ENCODE results near the gene LFNG. TPM values are rescaled to one million over a fixed set of nuclear protein-coding genes. Genes with fewer than 3 reads are reported as not detected.
A peak's percentile ranks its signal among the peaks of the same experiment; 100 is the strongest.
"Not testable (repeated sequence)": the region's sequence is repeated elsewhere in the genome, so short reads cannot be mapped to it uniquely, and the experiment has no call there.

Gene LFNG
- total and polyA plus RNA-seq, 2 of the 13 experiments (the other 11 are each of a cell fraction or from before 2014, with no cell fraction given), result 0.44 to 1.5 TPM

- TF ChIP-seq, protein P1, sequence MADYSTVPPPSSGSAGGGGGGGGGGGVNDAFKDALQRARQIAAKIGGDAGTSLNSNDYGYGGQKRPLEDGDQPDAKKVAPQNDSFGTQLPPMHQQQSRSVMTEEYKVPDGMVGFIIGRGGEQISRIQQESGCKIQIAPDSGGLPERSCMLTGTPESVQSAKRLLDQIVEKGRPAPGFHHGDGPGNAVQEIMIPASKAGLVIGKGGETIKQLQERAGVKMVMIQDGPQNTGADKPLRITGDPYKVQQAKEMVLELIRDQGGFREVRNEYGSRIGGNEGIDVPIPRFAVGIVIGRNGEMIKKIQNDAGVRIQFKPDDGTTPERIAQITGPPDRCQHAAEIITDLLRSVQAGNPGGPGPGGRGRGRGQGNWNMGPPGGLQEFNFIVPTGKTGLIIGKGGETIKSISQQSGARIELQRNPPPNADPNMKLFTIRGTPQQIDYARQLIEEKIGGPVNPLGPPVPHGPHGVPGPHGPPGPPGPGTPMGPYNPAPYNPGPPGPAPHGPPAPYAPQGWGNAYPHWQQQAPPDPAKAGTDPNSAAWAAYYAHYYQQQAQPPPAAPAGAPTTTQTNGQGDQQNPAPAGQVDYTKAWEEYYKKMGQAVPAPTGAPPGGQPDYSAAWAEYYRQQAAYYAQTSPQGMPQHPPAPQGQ (CRISPR knock-in tag; IDR thresholded peaks at IDR 0.05; ENCODE audit: borderline replicate concordance), result no peak
- TF ChIP-seq ZNF660 (CRISPR knock-in tag; IDR thresholded peaks at IDR 0.05; ENCODE audit: borderline replicate concordance, low read depth) (no peak), ASH2L (IDR thresholded peaks at IDR 0.05; ENCODE audit: insufficient read length, low read depth, low read length) (peak; percentile 26), ZGPAT (CRISPR knock-in tag; IDR thresholded peaks at IDR 0.05) (no peak), ZFP36 (IDR thresholded peaks at IDR 0.05; ENCODE audit: borderline replicate concordance, low read depth, low read length, partially characterized antibody) (peak; percentile 96), ZNF777 (CRISPR knock-in tag; IDR thresholded peaks at IDR 0.05) (peak; percentile 80), HNRNPLL (IDR thresholded peaks at IDR 0.05; ENCODE audit: low read depth, low read length, poor library complexity, severe bottlenecking) (peak; percentile 66), ZNF614 (CRISPR knock-in tag; IDR thresholded peaks at IDR 0.05; ENCODE audit: borderline replicate concordance) (no peak), ZNF790 (CRISPR knock-in tag; IDR thresholded peaks at IDR 0.05; ENCODE audit: borderline replicate concordance) (peak; percentile 25; the same call in 1 of the 2 replicates), MAZ (IDR thresholded peaks at IDR 0.05; ENCODE audit: borderline replicate concordance, low read depth, low read length) (peak; percentile 64; the same call in 1 of the 2 replicates), MAZ (CRISPR knock-in tag; IDR thresholded peaks at IDR 0.05; ENCODE audit: low read depth) (no peak), KLF12 (CRISPR knock-in tag; IDR thresholded peaks at IDR 0.05; ENCODE audit: borderline replicate concordance) (no peak), MED13 (CRISPR knock-in tag; IDR thresholded peaks at IDR 0.05) (no peak), NR2C2 (CRISPR knock-in tag; IDR thresholded peaks at IDR 0.05; ENCODE audit: borderline replicate concordance) (peak; percentile 9), ZNF703 (CRISPR knock-in tag; IDR thresholded peaks at IDR 0.05; ENCODE audit: borderline replicate concordance) (no peak), XBP1 (CRISPR knock-in tag; IDR thresholded peaks at IDR 0.05) (no peak), RFX5 (IDR thresholded peaks at IDR 0.05; ENCODE audit: low read depth, low read length) (no peak)
- TF ChIP-seq, protein P2, sequence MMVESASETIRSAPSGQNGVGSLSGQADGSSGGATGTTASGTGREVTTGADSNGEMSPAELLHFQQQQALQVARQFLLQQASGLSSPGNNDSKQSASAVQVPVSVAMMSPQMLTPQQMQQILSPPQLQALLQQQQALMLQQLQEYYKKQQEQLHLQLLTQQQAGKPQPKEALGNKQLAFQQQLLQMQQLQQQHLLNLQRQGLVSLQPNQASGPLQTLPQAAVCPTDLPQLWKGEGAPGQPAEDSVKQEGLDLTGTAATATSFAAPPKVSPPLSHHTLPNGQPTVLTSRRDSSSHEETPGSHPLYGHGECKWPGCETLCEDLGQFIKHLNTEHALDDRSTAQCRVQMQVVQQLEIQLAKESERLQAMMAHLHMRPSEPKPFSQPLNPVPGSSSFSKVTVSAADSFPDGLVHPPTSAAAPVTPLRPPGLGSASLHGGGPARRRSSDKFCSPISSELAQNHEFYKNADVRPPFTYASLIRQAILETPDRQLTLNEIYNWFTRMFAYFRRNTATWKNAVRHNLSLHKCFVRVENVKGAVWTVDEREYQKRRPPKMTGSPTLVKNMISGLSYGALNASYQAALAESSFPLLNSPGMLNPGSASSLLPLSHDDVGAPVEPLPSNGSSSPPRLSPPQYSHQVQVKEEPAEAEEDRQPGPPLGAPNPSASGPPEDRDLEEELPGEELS (CRISPR knock-in tag; IDR thresholded peaks at IDR 0.05), result no peak
Measured at GRCh38 chr7:2559283-2559950, 39.8 kb downstream of the LFNG start (continued).

GRCh38 chr7:2563955-2564354 is 44.4 kb downstream of the LFNG start:
- FAIRE-seq; H3K9ac ChIP-seq (ENCODE audit: insufficient read depth, low read depth, low read length); H3K27me3 ChIP-seq (ENCODE audit: control insufficient read depth in 1 of 2, insufficient read depth in 2 of 2, low read length in 2 of 2); BruUV-seq (replicated peaks); ATAC-seq; H3K4me3 ChIP-seq (replicated peaks in 1 of 3; ENCODE audit: insufficient read depth in 1 of 3, low read depth in 2 of 3, low read length in 3 of 3); CTCF ChIA-PET (ENCODE audit: low intra/inter-chr PET ratio, low total read pairs); H3K27ac ChIP-seq (ENCODE audit: extremely low read length, insufficient read depth, low read length); DNase-seq (ENCODE audit: low spot score); H3K36me3 ChIP-seq (replicated peaks in 1 of 2; ENCODE audit: control insufficient read depth in 1 of 2, insufficient read depth in 2 of 2, low read length in 2 of 2); H2AFZ ChIP-seq (ENCODE audit: low read length); H3K79me2 ChIP-seq (ENCODE audit: insufficient read depth, low read length); H3K9me3 ChIP-seq (ENCODE audit: low read length); H3K4me2 ChIP-seq (ENCODE audit: low read depth, low read length); H4K20me1 ChIP-seq (ENCODE audit: insufficient read depth, low read length); POLR2A ChIA-PET: not testable (repeated sequence)
- in situ Hi-C loops (cut with HindIII; ENCODE audit: extremely low pct_ligation_motif_present, low pct_unique_long_range_greater_than_20kb) (loop anchor here (10.0 kb wide), 1 partner anchor 81 kb away; no protein-coding TSS in a partner anchor), intact Hi-C loops (cut with micrococcal nuclease; ENCODE audit: unreplicated experiment) (loop anchor here (10.0 kb wide), 1 partner anchor 89 kb away; the partner anchor contains the start of gene GRIFIN)
- 95% methylated on average over 3 of the region's 3 CpGs for WGBS (ENCODE audit: low lambda C conversion rate)
- H3K4me1 ChIP-seq (ENCODE audit: insufficient read depth, low read length), result peaks cover 26% of the 10 kb centered on the region

All from HepG2 (cell line).